Activated effector memory CD4-positive, alpha-beta T cell treated with anti-CD3 and anti-CD28 coated beads, Interleukin-2, amount 50 U/mL, for 16 hours (primary cell): ENCODE measurements around the gene BEND3.
"Not testable (repeated sequence)": the region's sequence is repeated elsewhere in the genome, so short reads cannot be mapped to it uniquely, and the experiment has no call there.

Source experiments
- DNase-seq: peaks from one replicate; pipeline ENCODE4 v3.0.0-alpha.2; 2020

BEND3 gene

DNA sequence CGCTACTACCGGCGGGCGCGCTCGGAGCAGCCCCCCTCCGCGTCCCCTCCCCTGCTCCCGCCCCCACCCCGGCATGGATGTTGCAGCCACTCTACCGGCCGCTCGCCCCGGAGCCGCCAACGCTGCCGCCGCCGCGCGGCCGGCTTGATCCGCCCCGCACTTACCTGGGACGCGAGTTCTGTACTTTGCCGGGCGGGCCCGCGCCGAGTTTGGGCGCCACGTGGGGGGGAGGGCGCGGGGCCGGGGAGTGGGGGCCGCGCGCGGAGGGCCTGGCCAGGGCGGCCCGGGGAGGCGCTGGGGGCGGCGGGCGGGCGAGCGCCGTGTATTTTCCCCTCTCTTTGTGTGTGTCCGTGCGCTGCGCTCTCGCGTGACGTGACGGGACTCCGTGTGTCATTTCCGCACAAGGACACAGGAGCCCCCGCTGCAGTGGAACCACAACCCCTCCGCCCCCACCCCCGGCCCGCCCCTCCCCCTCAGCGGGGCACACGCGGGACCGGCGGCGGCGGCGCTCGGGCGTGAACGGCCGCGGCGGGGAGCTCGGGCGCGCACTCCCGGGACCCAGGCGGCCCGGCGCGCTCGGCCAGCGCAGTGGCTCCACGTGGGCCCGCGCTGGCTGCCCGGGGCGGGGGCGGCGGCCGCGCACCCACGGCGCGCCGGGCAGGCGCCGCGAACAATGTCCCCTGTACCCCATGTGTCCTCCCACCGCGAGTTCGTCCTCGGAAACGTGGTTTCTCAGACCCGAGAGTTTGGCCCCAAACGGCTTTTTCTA, at the start of gene BEND3:
BEND3 (minus strand) TSS at position 590 of the 769 bp plus-strand sequence. CDS start 16,230 bp downstream, outside the sequence.
- DNase-seq, result peak; percentile 78

DNA sequence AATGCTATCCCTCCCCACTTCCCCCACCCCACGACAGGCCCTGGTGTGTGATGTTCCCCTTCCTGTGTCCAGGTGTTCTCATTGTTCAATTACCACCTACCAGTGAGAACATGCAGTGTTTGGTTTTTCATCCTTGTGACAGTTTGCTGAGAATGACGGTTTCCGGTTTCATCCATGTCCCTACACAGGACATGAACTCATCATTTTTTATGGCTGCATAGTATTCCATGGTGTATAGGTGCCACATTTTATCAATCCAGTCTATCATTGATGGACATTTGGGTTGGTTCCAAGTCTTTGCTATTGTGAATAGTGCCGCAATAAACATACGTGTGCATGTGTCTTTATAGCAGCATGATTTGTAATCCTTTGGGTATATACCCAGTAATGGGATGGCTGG, 49.0 kb upstream of the BEND3 start:
- not testable (repeated sequence) for DNase-seq

DNA sequence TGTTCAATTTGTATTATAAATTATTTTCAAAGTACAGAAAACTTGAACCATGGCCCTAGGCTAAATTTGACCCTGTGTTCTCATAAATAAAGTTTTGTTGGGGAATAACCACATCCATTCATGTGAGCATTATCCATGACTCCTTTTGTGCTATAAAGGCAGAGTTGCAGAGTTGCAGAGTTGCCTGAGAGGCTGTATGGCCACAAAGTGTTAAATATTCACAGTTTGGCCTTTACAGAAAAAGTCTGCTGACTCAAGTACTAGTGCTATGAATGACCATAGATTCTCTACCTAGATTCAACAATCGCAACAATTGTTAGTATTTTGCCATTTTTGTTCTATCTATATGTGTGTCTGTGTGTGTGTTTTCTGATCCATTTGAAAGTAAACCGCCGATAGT, 46.2 kb upstream of the BEND3 start:
- DNase-seq, result no peak

DNA sequence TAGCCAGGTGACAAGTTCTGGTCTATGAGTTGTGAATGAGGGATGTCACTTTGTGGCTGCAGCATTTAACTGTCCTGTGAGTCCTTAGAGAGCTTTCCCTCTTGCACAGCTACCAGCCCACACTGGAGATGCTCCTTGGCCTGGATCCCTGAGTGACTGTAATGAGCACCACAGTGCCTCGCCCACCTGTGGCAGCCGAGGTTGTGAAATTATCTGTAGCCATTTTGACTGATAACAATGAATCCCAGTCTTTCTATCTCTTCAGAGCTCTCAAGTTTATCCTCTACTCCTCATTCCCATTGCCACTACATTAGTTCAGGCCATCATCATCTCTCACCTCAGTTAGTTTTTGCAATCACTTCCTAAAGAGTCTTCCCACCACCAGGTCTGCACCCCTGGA, 41.3 kb upstream of the BEND3 start:
- no peak for DNase-seq

DNA sequence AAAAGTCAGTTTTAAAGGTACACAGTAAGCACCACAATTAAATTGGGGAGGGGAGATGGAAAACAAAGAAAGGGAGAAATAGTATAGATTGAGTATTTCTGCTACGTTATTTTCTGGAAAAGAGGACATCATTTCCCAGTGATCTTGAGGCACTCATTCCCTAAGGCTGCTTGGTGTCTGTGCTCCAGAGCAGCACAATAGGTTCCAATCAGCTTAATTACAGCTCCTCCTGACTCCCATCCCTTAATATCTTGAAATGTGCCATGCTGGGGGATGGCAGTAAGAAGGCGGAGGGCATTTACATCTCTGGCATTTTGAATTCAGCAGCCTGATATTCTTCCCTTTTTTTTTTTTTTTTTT, 39.5 kb upstream of the BEND3 start:
- DNase-seq, result no peak

DNA sequence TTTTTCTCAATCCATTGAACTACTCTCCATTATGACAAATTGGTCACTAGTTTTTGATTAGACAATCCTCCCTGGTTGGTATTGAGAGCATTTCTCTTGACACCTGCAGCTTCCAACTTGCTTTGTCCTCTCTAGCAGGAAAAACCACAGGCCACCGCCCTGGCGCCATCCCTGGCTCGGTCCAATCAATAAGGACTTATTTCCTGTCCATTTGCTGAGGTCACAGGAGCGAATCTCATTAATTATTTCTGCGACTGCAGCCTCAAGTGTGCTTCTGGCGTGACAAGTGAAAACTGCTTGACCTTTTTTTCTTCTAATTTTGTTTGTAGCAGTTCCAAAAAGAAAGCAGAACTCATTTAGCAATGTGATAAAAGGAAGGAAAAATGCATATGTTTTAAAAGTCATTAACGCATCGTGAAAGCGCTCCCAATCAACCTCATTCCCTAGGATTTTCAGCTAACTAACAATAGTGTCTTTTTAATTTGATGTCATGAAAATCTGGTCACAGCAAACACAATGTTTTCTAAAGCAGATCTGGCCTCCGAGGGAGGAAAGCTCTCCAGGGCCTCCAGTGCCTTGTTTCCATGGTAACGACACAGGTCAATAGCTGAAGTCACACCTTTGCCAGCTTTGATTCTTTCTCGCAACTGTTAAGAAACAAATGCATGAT, 39.0 kb upstream of the BEND3 start:
- no peak for DNase-seq

DNA sequence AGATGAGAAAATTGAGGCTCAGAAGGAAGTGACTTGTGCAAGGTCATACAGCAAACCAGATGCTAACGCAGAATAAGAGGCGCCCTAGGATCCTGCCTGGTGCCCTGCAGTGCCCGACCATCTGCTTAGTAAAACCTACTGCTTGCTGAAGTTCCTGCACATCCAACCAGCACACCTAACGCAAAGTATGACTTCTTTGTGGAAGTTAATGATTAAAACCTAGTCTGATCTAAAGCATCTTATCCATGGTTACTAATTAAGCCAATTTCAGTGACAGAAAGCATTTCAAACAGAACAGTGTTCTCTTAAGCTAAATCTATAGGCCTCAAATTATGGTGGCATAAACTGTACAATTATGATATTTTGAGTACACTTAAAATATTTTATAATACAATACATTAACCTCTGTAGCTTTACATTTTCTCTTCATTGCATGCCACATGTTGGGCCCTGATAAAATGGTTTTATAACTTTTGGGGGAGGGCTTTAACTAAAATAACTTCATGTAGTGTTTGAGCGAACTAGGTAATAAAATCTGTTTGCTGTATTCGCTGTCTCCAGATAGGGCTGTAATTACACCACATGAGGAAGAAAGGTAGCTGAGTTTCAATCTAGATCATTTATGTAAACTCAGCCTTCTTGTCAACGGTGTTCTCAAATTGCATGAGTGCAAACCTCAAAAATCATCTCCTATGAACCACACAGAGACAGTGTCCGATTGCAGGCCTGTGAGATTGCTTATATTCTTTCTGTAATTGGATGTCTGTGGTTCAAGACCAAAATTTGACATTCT, 37.5 kb upstream of the BEND3 start:
- DNase-seq, result no peak

DNA sequence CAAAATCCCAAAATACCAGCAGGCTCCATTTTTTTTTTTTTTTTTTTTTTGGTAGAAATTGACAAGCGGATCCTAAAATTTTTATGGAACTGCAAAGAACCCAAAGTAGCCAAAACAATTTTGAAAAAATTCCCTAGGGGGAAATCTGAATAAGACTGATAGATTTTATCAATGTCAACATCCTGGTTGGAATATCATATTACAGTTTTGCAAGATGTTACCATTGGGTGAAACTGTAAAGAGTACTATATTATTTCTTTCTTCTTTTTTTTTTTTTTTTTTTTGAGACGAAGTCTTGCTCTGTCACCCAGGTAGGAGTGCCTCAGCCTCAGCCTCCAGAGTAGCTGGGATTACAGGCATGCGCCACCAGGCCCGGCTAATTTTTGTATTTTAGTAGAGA, 29.4 kb upstream of the BEND3 start:
- no peak for DNase-seq

DNA sequence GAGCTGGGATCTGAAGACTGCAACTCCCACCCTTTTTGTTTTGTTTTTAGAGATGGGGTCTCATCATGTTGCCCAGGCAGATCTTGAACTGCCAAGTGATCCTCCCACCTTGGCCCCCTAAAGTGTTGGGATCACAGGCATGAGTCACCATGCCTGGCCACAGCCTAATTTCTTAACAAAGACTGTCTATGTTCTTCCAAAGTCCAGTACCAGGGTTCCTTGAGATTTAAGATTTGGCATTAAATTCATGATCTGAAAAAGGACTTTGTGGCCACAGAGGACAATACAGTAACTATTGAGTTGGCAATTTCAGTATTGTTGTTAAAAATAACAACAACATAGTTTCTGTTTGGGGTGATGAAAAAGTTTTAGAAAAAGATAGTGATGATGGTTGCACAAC, 28.7 kb upstream of the BEND3 start:
- DNase-seq, result no peak

DNA sequence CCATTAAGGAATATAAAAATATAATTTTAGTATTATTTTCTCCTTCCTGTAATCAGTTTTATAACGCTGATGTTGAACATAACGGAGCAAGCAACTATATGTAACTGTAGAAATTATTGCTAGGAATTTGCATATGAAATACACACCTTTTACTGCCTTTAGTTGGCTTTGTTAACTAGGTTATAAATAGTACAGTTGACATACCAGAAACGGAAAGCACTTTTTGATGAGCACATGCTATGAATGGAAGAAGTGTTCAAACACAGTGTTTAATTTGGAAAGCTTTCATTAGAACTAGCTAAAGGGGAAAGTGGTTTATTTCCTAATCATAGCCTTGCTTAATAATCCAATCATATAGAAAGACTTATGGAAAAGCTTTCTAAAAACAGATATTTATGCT, 25.3 kb upstream of the BEND3 start:
- no peak for DNase-seq

DNA sequence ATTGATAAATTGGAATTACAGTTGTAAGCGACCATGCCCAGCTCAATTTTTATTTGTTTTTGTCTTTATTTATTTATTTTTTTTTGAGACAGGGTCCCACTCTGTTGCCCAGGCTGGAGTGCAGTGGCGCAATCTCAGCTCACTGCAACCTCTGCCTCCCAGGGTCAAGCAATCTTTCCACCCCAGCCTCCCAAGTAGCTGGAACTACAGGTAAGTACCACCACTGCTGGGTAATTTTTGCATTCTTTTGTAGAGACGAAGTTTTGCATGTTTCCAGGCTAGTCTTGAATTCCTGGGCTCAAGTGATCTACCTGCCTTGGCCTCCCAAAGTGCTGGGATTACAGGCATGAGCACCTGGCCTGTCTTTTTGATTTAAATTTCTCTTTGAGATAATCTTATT, 21.0 kb upstream of the BEND3 start:
- not testable (repeated sequence) for DNase-seq

DNA sequence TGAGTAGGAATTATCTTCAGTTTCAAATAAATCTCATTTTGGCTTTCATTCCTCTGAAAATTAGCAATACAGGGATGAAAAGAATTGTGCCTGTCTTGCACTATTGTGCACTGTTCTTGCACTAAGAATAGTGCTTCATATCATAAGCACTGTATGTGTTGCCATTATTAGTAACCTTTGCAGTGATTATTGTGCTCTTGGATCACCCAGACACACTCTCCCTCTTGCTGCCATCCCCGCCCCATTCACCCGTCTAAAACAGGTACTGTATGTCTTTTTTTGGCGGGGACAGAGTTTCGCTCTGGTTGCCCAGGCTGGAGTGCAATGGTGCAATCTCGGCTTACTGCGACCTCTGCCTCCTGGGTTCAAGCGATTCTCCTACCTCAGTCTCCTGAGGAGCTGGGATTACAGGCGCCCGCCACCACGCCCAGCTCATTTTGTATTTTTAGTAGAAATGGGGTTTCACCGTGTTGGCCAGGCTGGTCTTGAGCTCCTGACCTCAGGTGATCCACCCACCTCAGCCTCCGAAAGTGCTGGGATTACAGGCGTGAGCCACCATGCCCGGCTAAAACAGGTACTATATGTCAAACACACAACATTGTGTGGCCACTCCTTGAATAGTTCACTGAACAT, 19.8 kb upstream of the BEND3 start:
- not testable (repeated sequence) for DNase-seq

DNA sequence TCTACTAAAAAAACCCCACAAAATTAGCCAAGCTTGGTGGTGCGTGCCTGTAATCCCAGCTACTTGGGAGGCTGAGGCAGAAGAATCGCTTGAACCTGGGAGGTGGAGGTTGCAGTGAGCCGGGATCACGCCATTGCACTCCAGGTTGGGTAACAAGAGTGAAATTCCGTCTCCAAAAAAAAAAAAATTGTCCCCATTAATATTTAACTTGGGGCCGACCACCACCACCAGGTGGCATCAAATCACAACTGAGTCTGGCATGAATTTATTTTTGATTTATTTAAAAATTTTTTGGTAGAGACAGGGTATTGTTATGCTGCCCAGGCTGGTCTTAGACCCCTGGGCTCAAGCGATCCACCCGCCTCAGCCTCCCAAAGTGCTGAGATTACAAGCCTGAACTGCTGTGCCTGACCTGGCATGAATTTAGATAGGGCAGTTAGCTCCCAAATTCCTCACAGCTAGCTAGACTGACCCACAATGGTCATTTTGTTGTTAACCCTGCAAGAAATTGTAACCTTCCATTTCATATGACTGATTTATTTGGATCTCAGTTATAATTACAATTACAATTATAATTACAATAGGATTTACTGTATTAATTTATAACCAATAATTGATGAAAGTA, 17.1 kb upstream of the BEND3 start:
- DNase-seq, result no peak

DNA sequence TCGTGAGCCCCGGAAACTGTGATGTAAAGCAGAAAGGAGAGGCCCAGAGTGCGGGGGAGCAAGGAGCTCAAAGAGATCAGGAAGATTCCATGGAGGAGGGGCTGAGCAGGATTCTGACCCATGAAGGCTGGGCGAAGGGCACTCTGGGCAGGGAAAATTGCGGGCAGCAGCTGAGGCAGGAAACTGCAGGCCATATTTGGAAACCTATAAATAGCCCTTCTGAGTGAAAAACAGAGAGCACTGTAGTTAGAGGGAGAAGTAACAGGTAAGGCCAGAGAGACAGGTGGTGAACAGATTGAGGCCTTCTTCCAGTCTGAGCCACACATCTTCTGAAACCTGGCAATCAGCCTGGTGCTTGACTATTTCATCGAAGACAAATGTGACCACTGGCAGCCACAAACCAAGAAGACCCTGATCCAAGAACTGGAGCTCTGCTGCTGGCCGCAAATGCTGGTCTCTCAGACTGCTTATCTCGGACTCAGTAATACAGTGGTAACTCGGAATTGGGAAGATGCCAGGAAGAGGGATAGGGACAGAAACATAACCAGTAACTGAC, 14.1 kb upstream of the BEND3 start:
- no peak for DNase-seq

DNA sequence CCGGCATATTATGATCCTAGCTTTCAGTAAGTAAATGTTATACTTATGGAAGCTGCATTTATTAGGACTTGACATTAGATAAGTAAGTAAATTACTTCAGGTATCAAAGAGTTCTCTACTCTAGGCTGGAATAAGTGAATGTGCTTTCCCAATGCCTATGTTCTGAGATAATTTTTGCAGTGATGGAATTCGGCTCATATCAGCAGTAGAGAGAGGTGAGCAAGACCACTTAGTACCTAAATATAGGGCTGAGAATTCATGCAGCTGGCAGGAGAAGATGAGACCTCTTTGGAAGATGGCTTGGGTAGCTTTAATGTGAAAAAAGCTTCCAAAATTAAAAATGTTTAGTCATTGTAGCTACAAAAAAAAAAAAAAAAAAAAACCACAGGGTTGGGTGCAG, 13.3 kb upstream of the BEND3 start:
- DNase-seq, result no peak

DNA sequence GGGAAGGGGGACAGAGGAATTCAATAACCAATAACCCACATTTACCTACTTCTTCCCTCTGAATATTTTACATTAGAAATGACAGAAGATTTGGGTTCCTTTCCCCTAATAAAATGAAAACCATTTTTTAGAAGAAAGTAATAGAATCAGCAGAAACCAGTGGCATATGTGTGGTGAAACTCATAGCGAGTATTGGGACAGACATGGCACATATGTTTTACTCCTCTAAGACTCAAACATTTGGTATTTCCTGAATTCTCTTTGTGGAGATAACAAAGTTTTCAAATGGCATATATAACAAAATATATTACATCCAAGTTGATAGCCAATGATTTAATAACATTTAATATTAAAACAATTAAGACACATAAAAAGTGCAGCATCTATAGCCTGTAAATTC, 12.9 kb upstream of the BEND3 start:
- DNase-seq, result no peak

DNA sequence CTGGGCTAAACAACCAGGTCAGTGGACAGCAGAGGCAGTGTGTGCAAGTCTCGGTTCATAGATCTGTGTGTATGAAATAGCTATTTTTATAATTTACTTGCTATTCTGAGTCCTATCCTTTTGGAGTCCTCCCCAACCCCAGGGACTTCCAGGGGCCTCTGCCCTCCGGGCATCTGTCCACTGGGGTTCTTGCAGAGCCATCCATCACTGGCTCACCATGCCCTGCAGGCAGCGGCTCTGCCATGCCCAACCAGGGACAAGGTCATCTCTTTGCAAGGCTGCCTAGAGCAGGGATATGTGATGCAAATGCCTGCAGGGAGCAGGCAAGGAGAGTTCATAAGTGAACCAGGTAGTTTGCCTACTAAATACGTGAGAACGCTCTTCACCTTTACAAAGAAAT, 10.5 kb upstream of the BEND3 start:
- no peak for DNase-seq

DNA sequence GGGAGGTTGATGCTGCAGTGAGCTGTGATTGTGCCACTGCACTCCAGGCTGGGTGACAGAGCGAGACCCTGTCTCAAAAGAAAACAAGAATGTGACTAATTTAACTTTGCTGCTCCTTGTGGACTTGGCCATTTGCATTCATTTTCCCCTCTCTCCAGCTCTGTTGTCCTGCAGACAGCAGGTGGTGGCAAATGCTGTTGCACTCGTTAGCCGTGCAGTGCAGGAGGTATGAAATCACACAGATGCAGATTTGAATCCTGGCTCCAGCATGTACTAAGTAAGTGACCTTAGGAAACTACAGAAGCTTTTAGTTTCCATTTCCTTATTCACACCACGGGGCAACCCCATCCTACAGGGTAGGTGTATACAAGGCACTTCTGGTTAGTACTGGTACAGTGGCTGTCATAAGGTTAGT, 9.6 kb upstream of the BEND3 start:
- no peak for DNase-seq

DNA sequence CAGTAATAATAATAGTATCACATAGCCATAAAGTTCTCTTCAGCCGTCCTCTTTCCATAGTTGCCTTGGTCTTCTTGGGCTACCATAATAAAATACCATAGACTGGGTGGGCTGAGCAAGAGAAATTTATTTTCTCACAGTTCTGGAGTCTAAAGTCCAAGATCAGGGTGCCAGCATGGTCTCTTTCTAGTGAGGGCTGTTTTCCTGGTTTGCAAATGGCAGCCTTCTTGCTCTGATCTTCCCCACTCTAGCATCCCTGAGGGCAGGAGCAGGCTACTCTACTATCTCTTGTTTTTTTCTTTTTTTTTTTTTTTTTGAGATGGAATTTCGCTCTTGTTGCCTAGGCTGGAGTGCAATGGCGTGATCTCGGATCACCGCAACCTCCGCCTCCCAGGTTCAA, 8.2 kb upstream of the BEND3 start:
- no peak for DNase-seq

DNA sequence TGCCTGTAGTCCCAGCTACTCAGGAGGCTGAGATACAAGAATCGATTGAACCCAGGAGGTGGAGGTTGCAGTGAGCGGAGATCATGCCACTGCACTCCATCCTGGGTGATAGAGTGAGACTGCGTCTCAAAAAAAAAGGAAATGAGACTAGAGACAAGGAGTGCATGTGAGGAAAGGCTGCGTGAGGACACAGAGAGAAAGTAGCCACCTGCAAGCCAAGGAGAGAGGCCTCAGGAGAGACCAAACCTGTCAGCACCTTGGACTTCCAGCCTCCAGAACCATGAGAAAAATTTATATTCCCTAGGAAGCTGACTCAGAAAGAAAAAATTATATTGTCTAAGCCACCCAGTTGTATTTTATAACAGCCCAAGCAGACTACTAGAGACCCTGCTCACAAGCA, 7.4 kb upstream of the BEND3 start:
- no peak for DNase-seq

DNA sequence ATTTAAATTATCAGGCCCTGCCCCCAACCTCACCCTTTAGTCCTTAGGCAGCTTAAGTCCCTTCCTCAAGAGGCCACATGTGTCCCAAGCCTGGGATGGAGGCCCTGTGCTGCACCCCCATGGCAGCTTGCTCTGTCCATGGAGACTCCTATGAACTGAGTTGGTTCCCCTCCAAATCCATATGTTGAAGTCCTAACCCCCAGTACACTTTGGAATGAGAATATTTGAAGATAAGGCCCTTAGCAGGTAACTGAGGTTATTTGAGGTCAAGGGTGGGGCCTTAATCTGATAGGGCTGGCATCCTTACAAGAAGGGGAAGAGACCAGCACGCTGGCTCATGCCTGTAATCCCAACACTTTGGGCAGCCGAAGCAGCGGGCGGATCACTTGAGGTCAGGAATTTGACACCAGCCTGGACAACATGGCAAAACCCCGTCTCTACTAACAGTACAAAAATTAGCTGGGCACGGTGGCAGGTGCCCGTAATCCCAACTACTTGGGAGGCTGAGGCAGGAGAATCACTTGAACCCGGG, 6.7 kb upstream of the BEND3 start:
- no peak for DNase-seq

DNA sequence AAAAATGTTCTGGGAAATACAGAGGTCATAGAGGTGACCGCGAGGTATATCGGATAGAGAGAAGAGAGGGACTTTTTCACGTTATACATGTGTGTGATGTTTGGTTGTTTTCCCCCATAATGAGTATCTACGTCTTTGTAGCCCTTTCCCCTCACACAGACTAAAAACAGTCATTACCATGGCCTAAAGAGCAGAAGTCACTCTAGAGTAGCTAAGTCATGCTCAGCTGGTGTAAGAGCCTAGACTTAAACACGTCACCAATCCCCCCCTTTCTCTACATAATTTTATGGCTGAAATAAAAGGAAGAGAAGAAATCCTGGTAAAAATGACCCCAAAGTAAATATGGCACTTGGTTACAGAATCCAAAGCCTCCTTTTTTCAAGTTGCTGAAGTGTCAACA, 6.0 kb upstream of the BEND3 start:
- DNase-seq, result no peak
